ENCODE results near the gene SERF2.
A peak's percentile ranks its signal among the peaks of the same experiment; 100 is the strongest.

SERF2 gene

DNA sequence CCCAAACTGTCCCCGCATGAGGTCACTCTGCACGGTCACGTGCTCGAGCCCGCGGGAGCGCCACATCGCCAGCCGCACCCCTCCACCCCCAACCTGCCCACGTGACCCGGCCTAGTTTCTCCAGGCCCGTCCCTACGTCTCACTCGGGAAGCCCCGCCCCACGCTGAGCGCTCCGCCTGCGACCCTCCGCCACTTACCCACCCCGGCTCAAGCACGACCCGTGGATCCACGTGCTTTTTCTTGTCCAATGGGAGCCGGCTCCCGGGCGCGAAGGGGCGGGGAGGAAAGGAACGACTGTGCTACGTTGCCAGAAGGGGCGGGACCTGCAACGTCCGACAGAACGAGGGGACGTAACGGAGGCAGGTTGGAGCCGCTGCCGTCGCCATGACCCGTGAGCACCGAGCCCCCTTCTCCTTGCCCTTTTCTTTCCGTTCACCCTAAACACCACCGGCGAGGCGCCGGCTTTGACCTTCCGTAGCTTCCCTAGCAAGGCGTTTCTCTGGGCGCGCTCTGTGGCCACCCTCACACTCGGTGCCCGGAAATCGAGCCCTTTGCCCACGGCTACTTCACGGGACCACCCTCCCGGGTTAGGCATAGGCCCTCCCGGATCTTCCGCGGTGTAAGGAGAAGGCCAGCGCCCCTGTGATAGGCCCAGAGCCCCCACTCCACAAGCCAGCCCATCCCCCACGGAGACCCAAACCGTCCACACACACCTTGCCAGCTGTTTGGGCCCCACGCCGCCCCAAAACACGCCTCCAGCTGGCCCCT lies at the start of gene SERF2:
SERF2 (plus strand) TSS at position 328 of the 768 bp plus-strand sequence; CDS start at position 385, 57 bp downstream.
- peak; percentile 100 for DNase-seq

DNA sequence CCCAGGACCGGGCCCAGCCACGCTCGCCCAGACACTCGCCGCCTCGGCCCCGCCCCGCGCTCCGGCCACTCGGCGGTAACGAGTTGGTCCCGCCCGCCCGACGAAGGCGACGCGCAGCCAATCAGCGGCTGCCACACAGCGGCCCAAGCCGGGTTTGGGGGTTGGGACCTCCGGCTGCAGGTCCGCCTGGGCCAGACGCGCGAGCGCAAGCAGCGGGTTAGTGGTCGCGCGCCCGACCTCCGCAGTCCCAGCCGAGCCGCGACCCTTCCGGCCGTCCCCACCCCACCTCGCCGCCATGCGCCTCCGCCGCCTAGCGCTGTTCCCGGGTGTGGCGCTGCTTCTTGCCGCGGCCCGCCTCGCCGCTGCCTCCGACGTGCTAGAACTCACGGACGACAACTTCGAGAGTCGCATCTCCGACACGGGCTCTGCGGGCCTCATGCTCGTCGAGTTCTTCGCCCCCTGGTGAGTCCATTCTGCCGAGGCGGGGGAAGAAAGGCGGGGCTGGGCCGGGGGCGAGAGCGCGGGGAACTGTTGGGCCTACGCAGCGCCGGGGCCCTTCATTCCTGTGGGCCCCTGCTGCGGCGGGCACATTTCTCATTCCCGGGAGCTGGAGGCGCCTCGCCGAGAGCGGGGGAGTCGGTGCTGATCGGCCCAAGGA lies 45.7 kb upstream of the SERF2 start, which contains the start of gene PDIA3:
PDIA3 (plus strand) TSS at position 194 of the 658 bp plus-strand sequence; CDS start at position 296, 102 bp downstream.
- DNase-seq, result peak; percentile 95

DNA sequence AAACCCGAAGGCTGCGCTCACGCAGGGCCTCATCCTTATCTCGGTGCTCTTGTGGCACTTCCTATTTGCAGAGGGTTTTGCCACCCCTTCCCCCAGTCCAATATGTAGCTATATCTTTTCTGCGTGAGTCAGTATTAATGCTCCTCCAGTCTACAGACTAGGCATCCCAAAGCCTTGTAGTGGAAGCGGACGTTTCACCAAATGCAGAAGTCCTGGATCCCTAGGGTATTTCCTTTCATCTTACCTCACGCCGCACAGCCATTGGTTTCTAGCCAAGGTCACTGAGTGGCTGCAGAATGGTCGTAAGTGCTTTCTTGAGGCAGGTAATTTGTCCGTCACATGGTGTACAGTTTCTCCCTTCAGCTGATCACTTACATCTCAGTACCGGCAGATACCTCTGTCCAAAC lies 45.2 kb upstream of the SERF2 start:
- DNase-seq, result peak; percentile 69

DNA sequence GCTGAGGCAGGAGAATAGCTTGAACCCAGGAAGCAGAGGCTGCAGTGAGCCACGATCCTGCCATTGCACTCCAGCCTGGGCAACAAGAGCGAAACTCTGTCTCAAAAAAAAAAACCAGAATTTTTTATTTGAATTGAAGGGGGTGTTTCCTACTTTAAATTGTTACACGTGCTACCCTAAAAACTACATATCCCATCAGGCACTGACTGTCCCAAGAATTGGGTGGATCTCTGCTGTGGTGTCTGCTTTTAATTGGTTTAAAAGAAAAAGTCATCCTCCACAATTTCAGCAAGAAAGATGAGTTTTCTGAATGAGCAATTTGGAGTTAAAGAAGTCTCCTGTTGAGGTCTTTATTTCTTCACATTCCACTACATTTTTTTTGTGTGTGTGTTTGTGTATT lies 43.7 kb upstream of the SERF2 start:
- DNase-seq, result peak; percentile 6

DNA sequence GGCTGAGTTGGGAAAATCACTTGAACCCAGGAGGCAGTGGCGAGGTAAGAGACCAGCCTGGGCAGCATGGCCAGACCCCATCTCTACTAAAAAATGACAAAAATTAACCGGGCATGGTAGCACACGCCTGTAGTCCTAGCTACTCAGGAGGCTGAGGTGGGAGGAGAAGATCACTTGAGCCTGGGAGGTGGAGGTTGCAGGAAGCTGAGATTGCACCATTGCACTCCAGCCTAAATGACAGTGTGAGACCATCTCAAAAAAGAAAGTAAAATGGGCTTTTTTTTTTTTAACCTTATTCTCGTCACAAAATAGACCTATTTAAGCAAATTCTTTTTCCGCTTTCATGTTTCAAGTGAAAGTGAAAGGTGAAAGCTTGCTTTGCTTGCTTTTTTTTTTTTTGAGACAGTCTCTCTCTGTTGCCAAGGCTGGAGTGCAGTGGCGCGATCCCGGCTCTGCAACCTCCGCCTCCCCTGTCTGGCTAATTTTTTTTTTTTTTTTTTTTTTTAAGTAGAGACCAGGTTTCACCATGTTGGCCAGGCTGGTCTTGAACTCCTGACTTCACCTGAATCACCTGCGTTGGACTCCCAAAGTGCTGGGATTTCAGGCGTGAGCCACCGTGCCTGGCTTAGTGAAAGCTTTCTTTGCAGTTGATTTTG lies 42.3 kb upstream of the SERF2 start:
- DNase-seq, result peak; percentile 90

DNA sequence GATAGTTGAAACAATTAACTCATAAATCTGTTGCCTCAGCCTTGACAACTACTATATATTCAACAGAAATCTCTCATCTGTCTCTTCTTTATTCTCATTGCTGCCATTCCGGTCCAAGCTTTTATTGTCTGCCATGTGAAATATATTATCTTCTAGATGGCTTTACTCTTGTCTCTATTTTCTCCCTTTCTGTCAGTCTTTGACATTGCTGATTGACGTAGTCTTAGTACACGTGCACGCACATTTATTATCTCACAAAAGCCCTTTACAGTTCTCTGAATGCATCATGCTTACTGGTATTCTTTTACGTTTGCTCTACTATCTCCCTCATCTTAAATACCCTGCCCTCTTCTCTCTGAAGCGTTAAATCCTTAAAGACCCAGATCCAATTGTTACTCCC lies 40.2 kb upstream of the SERF2 start:
- no peak for DNase-seq

DNA sequence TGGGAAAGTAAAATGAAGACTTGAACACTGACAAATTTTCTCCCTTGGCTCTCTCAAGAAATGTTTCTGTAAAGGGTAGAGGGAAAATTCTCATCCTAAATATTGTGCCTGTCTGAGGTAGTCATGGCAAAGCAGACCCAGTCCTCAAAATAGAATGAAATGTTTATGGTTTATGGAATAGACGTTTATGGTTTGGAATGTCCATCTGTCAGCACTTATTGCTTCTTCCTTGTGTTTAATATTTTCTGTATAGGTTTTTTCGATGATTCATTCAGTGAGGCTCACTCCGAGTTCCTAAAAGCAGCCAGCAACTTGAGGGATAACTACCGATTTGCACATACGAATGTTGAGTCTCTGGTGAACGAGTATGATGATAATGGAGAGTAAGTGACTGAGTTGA lies 29.3 kb upstream of the SERF2 start:
- no peak for DNase-seq

DNA sequence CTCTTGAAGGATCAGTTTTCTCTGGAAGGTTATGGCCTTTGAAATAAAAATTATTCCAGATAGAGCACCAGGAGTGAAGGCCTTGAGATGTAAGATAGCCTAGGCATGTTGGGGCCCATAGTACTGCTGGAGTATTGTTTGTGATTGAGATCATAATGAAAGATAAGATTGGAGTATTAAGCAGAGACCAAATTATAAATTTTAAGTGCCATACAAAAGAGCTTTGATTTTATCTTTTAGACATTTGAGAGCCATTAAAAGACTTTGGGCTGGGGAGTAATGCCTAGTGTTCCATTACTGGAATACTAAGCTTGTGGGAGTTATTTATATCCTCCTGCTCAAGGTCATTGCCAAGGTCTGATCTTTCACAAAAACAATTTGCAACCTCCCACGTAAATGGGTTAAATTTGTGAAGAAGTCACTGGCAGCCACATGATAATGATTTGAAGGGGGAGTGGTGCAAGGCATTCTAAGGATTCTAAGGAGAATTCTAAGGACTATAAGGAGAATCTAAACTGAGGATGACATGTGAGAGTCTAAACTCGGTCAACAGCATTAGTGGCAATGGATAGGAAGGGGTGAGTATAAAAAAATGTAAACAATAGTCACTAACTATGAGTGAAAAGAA lies 28.2 kb upstream of the SERF2 start:
- no peak for DNase-seq

DNA sequence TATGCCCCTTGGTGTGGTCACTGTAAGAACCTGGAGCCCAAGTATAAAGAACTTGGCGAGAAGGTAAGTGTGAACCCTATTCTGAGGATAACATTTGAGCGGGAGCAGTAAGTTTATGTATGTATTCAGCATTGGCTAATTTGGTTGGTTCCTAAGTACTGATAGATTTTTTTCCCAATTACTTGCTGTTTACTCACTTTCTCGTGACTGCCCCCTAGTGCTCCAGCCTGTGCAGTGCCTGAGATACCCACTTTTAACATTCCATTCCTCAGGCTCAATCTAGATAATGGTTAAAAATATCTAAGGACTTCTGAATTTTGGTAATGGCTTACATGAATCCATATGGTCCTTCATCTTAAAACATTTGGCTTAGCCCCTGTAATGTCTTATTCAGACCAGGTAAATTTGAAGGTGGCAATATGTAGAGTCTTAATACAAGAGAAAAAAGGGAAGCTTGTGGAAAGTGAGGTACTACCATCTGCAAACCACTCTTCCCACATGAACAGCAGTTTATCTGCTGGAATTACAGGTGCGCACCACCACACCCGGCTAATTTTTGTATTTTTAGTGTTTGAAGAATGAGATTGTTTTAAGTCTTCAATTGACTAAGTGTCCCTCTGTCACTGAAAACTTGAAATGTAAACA lies 22.4 kb upstream of the SERF2 start:
- peak; percentile 62 for DNase-seq

DNA sequence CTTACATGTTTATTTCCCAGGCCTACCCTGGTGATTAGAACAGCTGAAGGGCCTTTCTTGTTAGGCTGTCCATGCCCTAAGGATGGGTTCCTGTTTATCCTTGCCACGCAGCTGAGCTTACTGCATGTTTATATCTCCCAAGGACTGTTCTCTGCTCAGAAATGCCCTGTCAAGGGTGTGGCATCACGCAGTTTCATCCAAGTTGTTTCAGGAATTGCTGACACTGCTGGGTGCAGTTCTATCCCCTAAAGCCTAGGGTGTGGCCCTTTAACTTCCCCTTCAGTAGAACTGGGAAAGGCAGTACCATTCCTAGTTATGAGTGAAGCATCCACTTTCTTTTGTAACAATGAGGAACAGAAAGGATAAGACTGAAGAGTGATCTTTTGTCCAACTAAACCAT lies 20.3 kb upstream of the SERF2 start:
- peak; percentile 79 for DNase-seq

DNA sequence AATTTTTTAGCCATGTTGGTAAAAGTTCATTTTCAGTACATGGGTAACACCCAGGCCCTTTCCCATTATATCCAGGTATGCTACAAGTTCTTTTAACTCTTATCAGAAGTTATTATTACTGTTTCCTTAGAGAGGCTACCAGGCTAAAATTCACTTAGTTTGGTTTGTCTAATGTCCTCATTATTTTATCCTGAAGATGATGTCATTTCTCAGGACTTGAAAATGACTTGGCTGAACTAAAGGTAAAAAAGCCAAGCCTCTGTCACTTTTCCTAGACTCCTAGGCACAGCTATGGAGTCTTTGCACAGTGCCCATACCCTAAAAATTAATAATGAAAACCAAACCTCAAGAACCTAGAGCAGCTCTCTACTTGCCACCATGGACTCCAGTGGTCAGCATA lies 19.5 kb upstream of the SERF2 start:
- DNase-seq, result no peak

DNA sequence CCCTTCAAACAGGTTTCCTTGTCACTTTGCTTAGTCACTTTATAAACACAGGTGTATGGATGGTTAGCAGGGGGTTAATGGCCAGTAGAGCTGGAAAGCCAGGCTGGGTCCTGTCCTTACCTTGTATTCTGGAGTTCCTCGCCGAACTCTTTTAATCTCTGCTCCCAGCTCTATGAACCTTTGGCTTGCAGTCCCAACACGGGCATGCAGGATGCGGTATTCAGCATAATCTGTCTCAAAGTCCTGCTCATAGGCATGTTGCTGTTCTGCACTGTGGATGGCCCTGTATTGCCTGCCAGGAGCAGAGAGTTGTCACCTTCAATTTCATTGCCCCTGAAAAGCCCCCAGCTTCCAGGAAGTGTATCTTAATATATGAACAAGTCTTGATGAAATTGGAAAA lies 18.1 kb upstream of the SERF2 start:
- DNase-seq, result no peak

DNA sequence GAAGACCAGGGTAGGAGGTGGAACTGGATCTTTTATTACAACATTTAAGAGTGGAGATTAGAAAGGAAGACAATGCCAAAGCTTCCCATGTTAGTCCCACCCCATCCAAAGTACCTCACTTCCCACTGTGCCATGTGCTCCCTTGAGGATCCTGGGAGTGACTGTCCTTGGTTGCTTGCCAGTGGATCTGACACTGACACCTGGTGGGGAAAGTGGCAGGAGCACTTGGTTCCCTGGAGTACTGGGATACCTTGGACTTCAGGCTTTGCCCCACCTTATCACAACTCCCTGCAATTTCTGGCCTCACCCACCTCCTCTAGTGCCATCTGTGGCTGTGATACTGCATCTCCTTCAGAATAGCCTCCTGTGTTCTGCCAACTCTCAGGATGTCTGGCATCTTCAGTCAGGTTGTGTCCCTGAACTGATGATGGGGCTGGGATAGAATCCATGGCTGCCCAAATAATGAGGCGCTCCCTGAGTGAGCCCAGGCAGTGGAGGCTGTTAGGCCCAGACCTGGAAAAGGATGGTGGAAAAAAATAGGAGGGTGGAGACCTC lies 16.6 kb upstream of the SERF2 start:
- DNase-seq, result no peak

DNA sequence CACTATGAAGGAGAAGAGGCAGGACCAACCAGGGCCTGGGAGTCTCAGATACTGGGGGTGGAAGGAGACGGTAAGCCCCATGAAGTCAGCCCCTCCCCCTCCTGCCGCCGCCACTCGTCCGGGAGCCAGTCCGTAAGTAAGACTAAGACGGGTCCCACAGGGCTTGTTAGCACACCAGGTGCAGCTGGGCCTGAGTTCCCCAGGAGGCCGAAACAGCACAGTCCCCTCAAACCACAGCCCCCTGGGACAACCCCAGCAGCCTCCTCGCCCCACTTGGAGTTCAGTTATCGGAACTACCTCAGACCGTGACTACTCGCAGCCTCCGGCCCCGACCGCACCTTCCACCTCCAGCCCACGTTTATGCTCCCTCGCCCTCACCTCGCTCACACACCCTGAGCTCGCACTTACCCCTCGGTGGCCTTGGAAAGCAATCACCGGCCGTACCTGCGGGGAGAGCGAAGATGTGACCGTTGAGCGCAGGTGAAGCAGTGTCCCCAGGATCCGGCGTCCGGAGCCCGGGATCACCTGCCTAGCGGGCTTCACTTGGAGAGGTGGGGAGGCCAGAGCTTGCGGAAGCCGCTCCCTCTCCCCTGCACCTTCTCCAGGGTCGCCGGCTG lies 15.9 kb upstream of the SERF2 start:
- no peak for DNase-seq

DNA sequence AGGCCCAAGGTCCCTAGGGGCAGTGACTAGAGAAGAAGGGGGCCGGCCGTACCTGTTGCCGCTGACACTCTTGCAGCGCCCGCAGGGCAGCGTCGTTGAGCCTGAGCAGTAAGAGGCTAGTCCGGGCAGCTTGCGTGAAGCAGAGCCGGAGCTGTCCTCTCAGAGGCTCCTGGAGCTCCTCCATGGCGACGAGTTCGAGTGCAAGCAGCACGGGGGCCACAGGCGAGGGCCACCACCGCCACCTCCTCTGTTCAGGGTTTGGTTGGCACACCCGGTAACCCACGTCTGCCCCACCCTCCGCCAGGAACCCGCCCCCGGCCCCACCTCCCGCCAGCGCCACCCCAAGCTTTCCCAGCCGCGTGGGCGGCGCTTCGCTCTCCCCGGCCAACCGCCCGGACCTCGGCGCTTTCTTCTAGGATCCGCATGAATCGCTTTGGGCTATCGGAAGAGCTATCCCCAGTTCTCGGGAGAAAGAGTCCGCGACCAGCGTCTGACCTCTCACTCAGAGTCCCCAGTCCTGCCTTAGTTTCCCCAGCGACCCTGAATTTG lies 15.3 kb upstream of the SERF2 start, which contains the start of gene ELL3:
ELL3 (minus strand) TSS at position 249 of the 549 bp plus-strand sequence; CDS start at position 184, 65 bp downstream.
- peak; percentile 82 for DNase-seq

DNA sequence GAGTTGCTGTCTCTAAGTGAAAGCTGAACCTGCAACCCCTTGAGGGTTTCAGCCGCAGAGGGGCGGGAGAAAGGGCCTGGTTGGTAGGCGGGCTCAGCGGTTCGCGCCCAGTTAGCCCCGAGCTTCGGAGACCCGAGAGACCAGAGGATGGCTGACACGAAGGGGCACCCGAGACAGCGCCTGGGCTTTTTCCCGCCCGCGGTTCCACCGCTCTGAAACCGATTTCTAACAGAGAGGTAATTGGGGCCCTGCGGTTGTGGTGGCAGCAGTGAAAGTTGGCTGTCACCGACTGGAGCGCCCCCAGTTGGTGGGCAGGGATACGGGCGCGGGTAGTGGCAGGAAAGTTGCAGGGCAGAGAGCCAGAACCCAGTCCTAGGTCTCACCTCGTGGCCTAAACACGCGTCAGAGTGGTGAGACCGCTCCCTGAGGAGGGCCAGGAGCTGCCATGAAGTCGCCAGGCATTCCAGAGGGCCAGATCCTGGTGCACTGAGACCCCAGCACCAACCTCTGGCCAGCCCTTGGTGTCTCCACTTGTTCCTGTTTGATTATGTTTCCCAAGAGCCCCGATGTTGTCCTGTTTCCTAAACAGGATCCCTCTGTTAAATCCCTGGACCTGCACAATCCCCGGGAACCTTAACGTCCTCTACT lies 14.7 kb upstream of the SERF2 start:
- DNase-seq, result peak; percentile 65

DNA sequence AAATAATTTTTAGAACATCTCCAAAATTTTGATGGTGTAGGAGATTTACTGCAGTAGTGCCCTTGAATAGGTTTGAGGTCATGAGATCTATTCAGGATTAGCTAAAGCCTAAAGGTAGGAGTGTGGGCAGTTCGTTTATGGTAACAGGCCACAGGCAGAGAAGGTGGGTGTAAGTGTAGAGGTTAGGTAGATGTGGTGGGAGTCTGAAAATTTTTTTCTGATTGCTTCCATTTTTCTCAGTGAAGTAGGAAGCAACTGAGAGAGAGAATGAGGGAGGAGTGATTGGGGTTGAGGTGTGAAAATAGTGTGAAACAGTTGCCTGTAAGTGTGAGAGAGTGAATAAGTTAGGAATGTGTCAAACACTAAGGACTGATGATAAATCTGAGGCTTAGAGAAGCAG lies 13.1 kb upstream of the SERF2 start:
- DNase-seq, result no peak

DNA sequence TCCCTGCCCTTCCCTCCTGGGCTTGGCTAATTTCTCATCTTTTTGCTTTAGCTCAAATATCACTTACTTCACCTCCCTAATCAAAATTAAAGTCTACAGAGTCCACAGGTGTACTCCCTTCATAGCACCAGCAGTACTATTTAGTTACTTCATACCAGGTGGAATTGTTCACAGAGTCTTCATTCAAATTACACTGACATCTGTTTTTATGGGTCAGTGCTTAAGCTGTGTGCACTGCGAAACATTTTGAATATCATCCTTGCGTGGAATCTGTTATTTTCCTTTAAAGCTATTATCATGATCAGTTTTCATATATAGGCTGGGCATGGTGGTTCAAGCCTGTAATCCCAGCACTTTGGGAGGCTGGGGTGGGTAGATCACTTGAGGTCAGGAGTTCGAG lies 2.7 kb upstream of the SERF2 start:
- DNase-seq, result no peak

DNA sequence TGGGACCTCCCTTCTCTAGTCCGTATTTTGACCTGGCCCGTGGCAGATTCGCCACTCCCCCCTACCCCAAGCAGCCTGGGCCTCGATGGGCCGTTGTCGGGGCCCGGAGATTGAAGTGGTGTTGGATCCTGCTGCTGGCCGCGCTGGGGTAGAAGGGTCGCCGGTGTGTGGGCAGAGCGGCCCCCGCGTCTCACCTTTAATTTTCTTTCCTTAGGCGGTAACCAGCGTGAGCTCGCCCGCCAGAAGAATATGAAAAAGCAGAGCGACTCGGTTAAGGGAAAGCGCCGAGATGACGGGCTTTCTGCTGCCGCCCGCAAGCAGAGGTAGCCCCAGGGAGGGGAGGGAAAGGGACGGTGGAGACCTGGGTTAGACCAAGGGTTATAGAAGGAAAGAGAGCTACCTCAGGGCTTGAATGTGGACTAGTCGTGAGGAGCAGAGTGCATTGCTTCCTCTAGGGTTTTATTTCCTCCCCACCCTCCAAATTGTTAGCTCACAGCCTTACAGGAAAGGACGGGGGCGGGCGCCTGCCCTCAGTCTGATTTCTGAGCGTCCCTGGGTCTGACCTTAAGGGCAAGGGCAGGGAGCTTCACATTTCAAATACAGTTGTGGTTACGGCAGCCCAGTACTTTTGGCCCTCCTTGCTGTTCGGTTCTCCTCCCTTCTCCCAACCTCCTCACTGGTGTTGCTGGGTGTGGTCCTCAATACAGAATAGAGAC lies 799 bp downstream of the SERF2 start:
- peak; percentile 79 for DNase-seq

DNA sequence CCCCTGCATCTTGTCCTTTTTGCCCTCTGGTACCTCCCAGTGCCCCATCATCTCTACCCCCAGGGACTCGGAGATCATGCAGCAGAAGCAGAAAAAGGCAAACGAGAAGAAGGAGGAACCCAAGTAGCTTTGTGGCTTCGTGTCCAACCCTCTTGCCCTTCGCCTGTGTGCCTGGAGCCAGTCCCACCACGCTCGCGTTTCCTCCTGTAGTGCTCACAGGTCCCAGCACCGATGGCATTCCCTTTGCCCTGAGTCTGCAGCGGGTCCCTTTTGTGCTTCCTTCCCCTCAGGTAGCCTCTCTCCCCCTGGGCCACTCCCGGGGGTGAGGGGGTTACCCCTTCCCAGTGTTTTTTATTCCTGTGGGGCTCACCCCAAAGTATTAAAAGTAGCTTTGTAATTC lies 1.5 kb downstream of the SERF2 start:
- DNase-seq, result no peak

Measured in inflammatory macrophage treated with lipopolysaccharide for 4 hours (primary cell).